HepG2 (cell line): ENCODE measurements around the gene PARP6. TPM values are rescaled to one million over a fixed set of nuclear protein-coding genes. Genes with fewer than 3 reads are reported as not detected.

Experiments used
- ATF7-NPFF ChIP-seq: sonication (generic); formaldehyde crosslinking; IDR thresholded peaks from 2 replicates; pipeline ENCODE4 v1.8.1; 2023; ENCODE audit warnings: mild to moderate bottlenecking, low read depth, missing genetic modification reagents, moderate library complexity
- BATF2 ChIP-seq: sonication (generic); formaldehyde crosslinking; IDR thresholded peaks from 2 replicates; pipeline ENCODE4 v1.8.0; 2022; ENCODE audit warnings: mild to moderate bottlenecking, missing genetic modification reagents, moderate library complexity
- BCLAF1 ChIP-seq: fragments of 450-650 bp; IDR thresholded peaks from 2 replicates; pipeline ENCODE4 v1.6.1; 2017; ENCODE audit warnings: mild to moderate bottlenecking
- CENPX ChIP-seq: sonication (generic); formaldehyde crosslinking; IDR thresholded peaks from 2 replicates; pipeline ENCODE4 v1.9.0; 2021; ENCODE audit warnings: mild to moderate bottlenecking, missing genetic modification reagents, moderate library complexity
- CREB3 ChIP-seq: sonication (generic); formaldehyde crosslinking; IDR thresholded peaks from 2 replicates; pipeline ENCODE4 v1.5.0; 2020; ENCODE audit warnings: missing genetic modification reagents
- DPF2 ChIP-seq: sonication (generic); formaldehyde crosslinking; IDR thresholded peaks from 2 replicates; pipeline ENCODE4 v1.4.0; 2020; ENCODE audit warnings: mild to moderate bottlenecking, low read depth, missing genetic modification reagents, borderline replicate concordance
- GMEB1 ChIP-seq: sonication (generic); formaldehyde crosslinking; IDR thresholded peaks from 2 replicates; pipeline ENCODE4 v1.5.1; 2020; ENCODE audit warnings: missing genetic modification reagents, mild to moderate bottlenecking, borderline replicate concordance
- MAFK ChIP-seq, 2 experiments: IDR thresholded peaks in 1 of 2; conservative IDR thresholded peaks in 1 of 2; 2 replicates each; pipeline ENCODE4 v1.6.1; 2011; ENCODE audit warnings: improper control_type of control experiment in 2 of 2, low read length in 2 of 2
- NFKBIZ ChIP-seq: IDR thresholded peaks from 2 replicates; pipeline ENCODE4 v1.6.1; 2018; ENCODE audit warnings: missing genetic modification reagents, missing compliant biosample characterization
- PATZ1 ChIP-seq: sonication (generic); formaldehyde crosslinking; IDR thresholded peaks from 2 replicates; pipeline ENCODE4 v1.4.0; 2020; ENCODE audit warnings: missing genetic modification reagents
- POGK ChIP-seq: sonication (generic); formaldehyde crosslinking; conservative IDR thresholded peaks from 2 replicates; pipeline ENCODE4 v1.8.0; 2022; ENCODE audit warnings: mild to moderate bottlenecking, moderate library complexity, missing genetic modification reagents
- TAF1 ChIP-seq: sonication (generic); formaldehyde crosslinking; IDR thresholded peaks from 2 replicates; pipeline ENCODE4 v1.4.0; 2020; ENCODE audit warnings: missing genetic modification reagents
- ZMYM4 ChIP-seq: sonication (generic); formaldehyde crosslinking; IDR thresholded peaks from 2 replicates; pipeline ENCODE4 v1.8.1; 2023; ENCODE audit warnings: mild to moderate bottlenecking, missing genetic modification reagents
- ZNF333 ChIP-seq: sonication (generic); formaldehyde crosslinking; IDR thresholded peaks from 2 replicates; pipeline ENCODE4 v1.4.0; 2020; ENCODE audit warnings: mild to moderate bottlenecking, missing genetic modification reagents, borderline replicate concordance
- ZNF777 ChIP-seq: sonication (generic); formaldehyde crosslinking; IDR thresholded peaks from 2 replicates; pipeline ENCODE4 v1.4.0; 2020; ENCODE audit warnings: missing genetic modification reagents
- polyA plus RNA-seq, 8 experiments: library from polyadenylated mRNA; depleted of rRNA in 3 of 8; stranded (reverse) in 7 of 8; unstranded in 1 of 8; fragments of >200 nt; fragmentation: Illumina TruSeq in 4 of 8; extraction: Trizol in 4 of 8; gene quantifications; 2 replicates each; pipeline versions ENCODE4 v1.2.1 to v1.2.3, GENCODE V29; 2011 to 2016; ENCODE audit warnings: low read depth in 4 of 8, missing spikeins in 1 of 8, mixed read lengths in 1 of 8; ENCODE audit not compliant: insufficient read depth in 1 of 8
- total RNA-seq, 5 experiments: library from RNA; depleted of rRNA; stranded (reverse); fragments of >200 nt; fragmentation: Illumina TruSeq; extraction: Trizol; gene quantifications; 2 replicates each; pipeline ENCODE4 v1.2.3, GENCODE V29; 2016; ENCODE audit warnings: low read depth in 1 of 5

Gene PARP6
- total and polyA plus RNA-seq, 2 of the 13 experiments (the other 11 are each of a cell fraction or from before 2014, with no cell fraction given): 0.22 to 0.87 TPM

GRCh38 chr15:72231833-72232478, 40.4 kb downstream of the PARP6 start (continued):
- no peak for TF ChIP-seq POGK (CRISPR knock-in tag)
- no peak for TF ChIP-seq ZNF333
- TF ChIP-seq ZNF777 (CRISPR knock-in tag): peak; percentile 35; the same call in 1 of the 2 replicates
- TF ChIP-seq CREB3 (CRISPR knock-in tag): no peak
- no peak for TF ChIP-seq DPF2
- no peak for TF ChIP-seq NFKBIZ
- TF ChIP-seq ZMYM4 (CRISPR knock-in tag): no peak
- TF ChIP-seq GMEB1 (CRISPR knock-in tag): no peak
- TF ChIP-seq BATF2 (CRISPR knock-in tag): no peak
- TF ChIP-seq MAFK (conservative IDR thresholded peaks at IDR 0.05 in 1 of 2, IDR thresholded peaks at IDR 0.05 in 1 of 2; ENCODE audit: low read length in 2 of 2): 0 out of 4 replicates have a peak, but pooled peaks of 1 of the 2 experiments have one; percentile 11
- no peak for TF ChIP-seq BCLAF1
- TF ChIP-seq PATZ1 (CRISPR knock-in tag): no peak
- TF ChIP-seq ATF7-NPFF (CRISPR knock-in tag): no peak
- no peak for TF ChIP-seq TAF1 (CRISPR knock-in tag)
- TF ChIP-seq CENPX (CRISPR knock-in tag): no peak
